Panc1 (cell line): ENCODE results near the gene SCAP. TPM values are rescaled to one million over a fixed set of nuclear protein-coding genes. Genes with fewer than 3 reads are reported as not detected.

Experiments used
- ATAC-seq: fragments of 200-7000 bp; cut with Tn5 transposase; 2 replicates; pipeline ENCODE4 v1.9.1; 2020; ENCODE audit warnings: mild to moderate bottlenecking, moderate library complexity
- BruUV-seq: library from RNA; stranded (reverse); fragments of 400-500 nt; replicated peaks from 2 replicates; lab custom pipeline; 2021; lab: Mats Ljungman, UMichigan
- CTCF ChIA-PET: fragments of 300-600 bp; sonication (Branson Sonifier 250); formaldehyde crosslinking; loops from one replicate; lab custom pipeline; 2022; ENCODE audit warnings: antibody characterized with exemption; lab: Charles Lee
- POLR2A ChIA-PET: fragments of 300-600 bp; sonication (Branson Sonifier 250); formaldehyde crosslinking; loops from one replicate; lab custom pipeline; 2022; ENCODE audit warnings: antibody characterized with exemption; lab: Charles Lee
- DNase-seq: peaks from one replicate; pipeline ENCODE4 v3.0.0-alpha.2; 2010; ENCODE audit warnings: low read depth, low spot score
- H3K27ac ChIP-seq: 2 replicates; pipeline ENCODE4 v1.5.1; 2011; ENCODE audit warnings: mild to moderate bottlenecking, low read length, inconsistent platforms
- H3K27me3 ChIP-seq: fragments of 200-500 bp; sonication (Bioruptor generic); 2 replicates; pipeline ENCODE4 v1.6.0; 2014; ENCODE audit warnings: low read length, inconsistent platforms; ENCODE audit not compliant: control insufficient read depth, insufficient read depth
- H3K36me3 ChIP-seq: fragments of 200-500 bp; sonication (Bioruptor generic); 2 replicates; pipeline ENCODE4 v1.5.1; 2014; ENCODE audit warnings: inconsistent platforms, mild to moderate bottlenecking, low read length, moderate library complexity; ENCODE audit not compliant: control insufficient read depth, insufficient read depth
- H3K4me1 ChIP-seq: 2 replicates; pipeline ENCODE4 v1.5.1; 2011; ENCODE audit warnings: inconsistent platforms, mild to moderate bottlenecking, low read length, moderate library complexity; ENCODE audit not compliant: control insufficient read depth, insufficient read depth
- H3K4me3 ChIP-seq, 2 experiments: 2 replicates each; pipeline ENCODE4 v1.5.1; 2011 to 2012; ENCODE audit warnings: low read depth in 2 of 2, low read length in 2 of 2, mild to moderate bottlenecking in 2 of 2, inconsistent platforms in 1 of 2, moderate library complexity in 1 of 2
- H3K9me3 ChIP-seq: fragments of 200-500 bp; sonication (Bioruptor generic); 2 replicates; pipeline ENCODE4 v1.5.1; 2014; ENCODE audit warnings: low read depth, mild to moderate bottlenecking, inconsistent platforms, low read length, moderate library complexity; ENCODE audit not compliant: control insufficient read depth, insufficient read depth
- CTCF ChIP-seq: fragments of 450-650 bp; IDR thresholded peaks from 2 replicates; pipeline ENCODE4 v1.5.1; 2017; ENCODE audit warnings: mild to moderate bottlenecking
- POLR2AphosphoS5 ChIP-seq: IDR thresholded peaks from 2 replicates; pipeline ENCODE4 v1.6.1; 2012; ENCODE audit warnings: mild to moderate bottlenecking, low read depth, low read length, moderate library complexity
- REST ChIP-seq, 2 experiments: IDR thresholded peaks; 2 replicates each; pipeline ENCODE4 v1.6.1; 2011 to 2012; ENCODE audit warnings: low read depth in 2 of 2, control low read depth in 1 of 2, low read length in 1 of 2, mild to moderate bottlenecking in 1 of 2, moderate library complexity in 1 of 2; ENCODE audit not compliant: insufficient read depth in 1 of 2
- SIN3A ChIP-seq: IDR thresholded peaks from 2 replicates; pipeline ENCODE4 v1.6.1; 2012; ENCODE audit warnings: low read depth, mild to moderate bottlenecking, low read length, moderate library complexity, borderline replicate concordance; ENCODE audit not compliant: insufficient read depth
- TCF7L2 ChIP-seq: IDR thresholded peaks from 2 replicates; pipeline ENCODE4 v1.6.1; 2011; ENCODE audit warnings: mild to moderate bottlenecking, low read depth, low read length, inconsistent platforms
- in situ Hi-C: cut with HindIII; loops from 2 replicates; pipeline ENCODE4 v1.10.0; 2016; ENCODE audit warnings: low sequenced_read_pairs, low pct_unique_long_range_greater_than_20kb
- intact Hi-C: fragments of 100-400 bp; cut with micrococcal nuclease; formaldehyde crosslinking; loops from one replicate; pipeline ENCODE4 v1.10.0; 2022; ENCODE audit not compliant: unreplicated experiment
- total RNA-seq: library from RNA; stranded (reverse); gene quantifications from one replicate; pipeline ENCODE4 v1.2.1, GENCODE V29; 2021; ENCODE audit not compliant: unreplicated experiment

SCAP gene
- total RNA-seq, 1 experiment from 2014 or later, result 49.7 TPM

GRCh38 chr3:47491777-47492176 is 16.0 kb upstream of the SCAP start:
- H3K27me3 ChIP-seq, result no peaks in the 10 kb centered on the region
- ATAC-seq, result no peak
- H3K4me3 ChIP-seq, result no peak overlapping the region
- no peak overlapping the region for H3K27ac ChIP-seq
- DNase-seq, result no peak
- TF ChIP-seq TCF7L2 (no peak), SIN3A (no peak), CTCF (no peak), POLR2AphosphoS5 (no peak), REST (IDR thresholded peaks at IDR 0.05; ENCODE audit: insufficient read depth in 1 of 2, low read depth in 2 of 2, low read length in 1 of 2) (no peak)
- H3K36me3 ChIP-seq, result peaks cover 3% of the 10 kb centered on the region; the same call in 1 of the 2 replicates
- H3K4me1 ChIP-seq, result no peaks in the 10 kb centered on the region
- CTCF ChIA-PET, result no interaction called here
- intact Hi-C loops, result no loop called here
- in situ Hi-C loops, result no loop called here
- POLR2A ChIA-PET, result no interaction called here
- BruUV-seq, result no TSS peak
- no peaks in the 10 kb centered on the region for H3K9me3 ChIP-seq

- POLR2A ChIA-PET, result no interaction called here
These were observed 15.4 kb upstream of the SCAP start for GRCh38 chr3:47491186-47491585.

More at GRCh38 chr3:47491186-47491585, 15.4 kb upstream of the SCAP start:
- Histone ChIP-seq H3K36me3 (peaks cover 3% of the 10 kb centered on the region; the same call in 1 of the 2 replicates), H3K27me3 (no peaks in the 10 kb centered on the region), H3K27ac (no peak overlapping the region), H3K4me3 (no peak overlapping the region), H3K4me1 (no peaks in the 10 kb centered on the region), H3K9me3 (no peaks in the 10 kb centered on the region)
- in situ Hi-C loops, result no loop called here
- TF ChIP-seq TCF7L2, result no peak
- TF ChIP-seq REST (IDR thresholded peaks at IDR 0.05; ENCODE audit: insufficient read depth in 1 of 2, low read depth in 2 of 2, low read length in 1 of 2), result no peak
- TF ChIP-seq POLR2AphosphoS5, result no peak
- TF ChIP-seq SIN3A, result no peak
- TF ChIP-seq CTCF, result no peak
- DNase-seq (no peak), ATAC-seq (no peak)
- BruUV-seq, result TSS peak; percentile 74
- CTCF ChIA-PET, result no interaction called here
- intact Hi-C loops, result no loop called here
